GM18517 (cell line): ENCODE results near the gene PACRG.

Experiments used
- ATAC-seq: cut with Tn5 transposase; IDR thresholded peaks from one replicate; pipeline ENCODE4 v1.9.1; 2021; ENCODE audit warnings: mild to moderate bottlenecking, moderate library complexity; ENCODE audit not compliant: unreplicated experiment

PACRG gene

GRCh38 chr6:163260911-163261310 is 533.1 kb downstream of the PACRG start:
- no peak for ATAC-seq

- ATAC-seq: no peak
Measured at GRCh38 chr6:163261361-163261760, 533.6 kb downstream of the PACRG start.

GRCh38 chr6:163262080-163262479 is 534.3 kb downstream of the PACRG start:
- no peak for ATAC-seq

- ATAC-seq: no peak
Measured at GRCh38 chr6:163263196-163263595, 535.4 kb downstream of the PACRG start.

- no peak for ATAC-seq
Measured at GRCh38 chr6:163263998-163264661, 536.4 kb downstream of the PACRG start.

- ATAC-seq: no peak
Measured at GRCh38 chr6:163264662-163265035, 536.9 kb downstream of the PACRG start.

GRCh38 chr6:163281634-163282033 is 553.9 kb downstream of the PACRG start:
- no peak for ATAC-seq

- ATAC-seq: no peak
Measured at GRCh38 chr6:163282672-163283071, 554.9 kb downstream of the PACRG start.

GRCh38 chr6:163284151-163284550 is 556.4 kb downstream of the PACRG start:
- no peak for ATAC-seq

- no peak for ATAC-seq
Measured at GRCh38 chr6:163285691-163286090, 557.9 kb downstream of the PACRG start.

- no peak for ATAC-seq
Measured at GRCh38 chr6:163287626-163288025, 559.9 kb downstream of the PACRG start.

GRCh38 chr6:163288066-163288465 is 560.3 kb downstream of the PACRG start:
- no peak for ATAC-seq

GRCh38 chr6:163288915-163289314 is 561.1 kb downstream of the PACRG start:
- no peak for ATAC-seq

GRCh38 chr6:163289447-163289846 is 561.7 kb downstream of the PACRG start:
- no peak for ATAC-seq

GRCh38 chr6:163290545-163291274 is 562.9 kb downstream of the PACRG start:
- ATAC-seq: no peak

GRCh38 chr6:163291622-163292021 is 563.8 kb downstream of the PACRG start:
- no peak for ATAC-seq

- ATAC-seq: no peak
Measured at GRCh38 chr6:163293286-163293685, 565.5 kb downstream of the PACRG start.

- ATAC-seq: no peak
Measured at GRCh38 chr6:163294734-163295133, 567.0 kb downstream of the PACRG start.

GRCh38 chr6:163296835-163297519 is 569.2 kb downstream of the PACRG start:
- ATAC-seq: no peak

GRCh38 chr6:163298079-163298830 is 570.5 kb downstream of the PACRG start:
- ATAC-seq: no peak

GRCh38 chr6:163300838-163301237 is 573.1 kb downstream of the PACRG start:
- ATAC-seq: no peak
